ENCODE data around the gene MAD2L2.
"Not testable (repeated sequence)": the region's sequence is repeated elsewhere in the genome, so short reads cannot be mapped to it uniquely, and the experiment has no call there.

GRCh38 chr1:11642418-11643017 is 38.4 kb downstream of the MAD2L2 start:
- peak; percentile 88 to 97 (median 96) for TF ChIP-seq CTCF (IDR thresholded peaks at IDR 0.05)
- TF ChIP-seq POLR2AphosphoS5 (IDR thresholded peaks at IDR 0.05); EP300 (IDR thresholded peaks at IDR 0.05; ENCODE audit: low read depth); POLR2A (IDR thresholded peaks at IDR 0.05): not testable (repeated sequence)

Data from transverse colon (tissue), 4 donors.